GM21360 (cell line): ENCODE data around the gene LARP4.
"Not testable (repeated sequence)": the region's sequence is repeated elsewhere in the genome, so short reads cannot be mapped to it uniquely, and the experiment has no call there.

Experiments
- ATAC-seq: cut with Tn5 transposase; IDR thresholded peaks from one replicate; pipeline ENCODE4 v1.9.1; 2021; ENCODE audit warnings: mild to moderate bottlenecking, moderate library complexity; ENCODE audit not compliant: unreplicated experiment

LARP4 gene

DNA sequence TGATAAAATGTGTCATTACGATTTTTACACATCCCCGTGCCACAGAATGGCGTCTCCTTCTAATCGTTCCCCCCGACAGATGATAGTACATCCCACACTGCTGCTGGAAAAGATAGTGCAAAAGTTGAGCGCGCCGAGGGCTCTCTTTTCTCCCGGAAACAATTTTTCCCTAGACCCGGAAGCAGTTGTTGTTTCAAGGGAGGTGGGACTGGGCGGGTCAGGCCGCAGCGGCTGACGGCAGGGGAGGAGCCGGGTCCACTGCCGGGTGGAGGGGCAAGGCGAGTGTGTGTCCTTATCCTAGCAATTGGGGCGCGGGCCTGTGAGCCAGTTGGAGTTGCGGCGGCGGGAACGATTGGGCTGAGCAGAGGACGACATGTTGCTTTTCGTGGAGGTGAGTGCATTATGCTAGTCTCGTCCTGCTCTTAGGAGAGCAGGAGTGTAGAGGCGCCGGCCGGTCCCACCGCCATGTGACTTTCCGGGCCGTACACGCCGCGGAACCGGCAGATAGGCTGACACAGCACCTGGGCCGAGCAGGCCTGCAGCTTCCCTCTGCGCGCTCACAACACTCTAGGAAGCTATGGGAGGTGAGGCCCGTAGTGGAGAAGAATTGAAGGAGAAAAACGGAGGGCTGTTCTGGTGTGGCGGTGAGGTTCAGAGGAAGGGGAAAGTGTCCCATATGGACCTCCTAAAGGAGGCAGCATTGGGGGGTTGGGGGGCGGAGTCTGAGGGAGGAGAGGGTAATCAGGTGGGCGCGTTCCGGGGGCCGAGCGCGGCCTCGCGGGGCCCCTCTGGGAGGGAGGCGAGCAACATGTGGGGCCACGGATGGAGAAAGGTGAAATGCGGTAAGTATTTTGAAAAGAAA lies at the start of gene LARP4:
Gene LARP4 (plus strand): TSS at position 248 of the 862 bp plus-strand sequence. CDS start 126 bp downstream, at position 374.
- peak; percentile 90 for ATAC-seq

GRCh38 chr12:50351120-50352043 lies 49.3 kb upstream of the LARP4 start:
- no peak for ATAC-seq

DNA sequence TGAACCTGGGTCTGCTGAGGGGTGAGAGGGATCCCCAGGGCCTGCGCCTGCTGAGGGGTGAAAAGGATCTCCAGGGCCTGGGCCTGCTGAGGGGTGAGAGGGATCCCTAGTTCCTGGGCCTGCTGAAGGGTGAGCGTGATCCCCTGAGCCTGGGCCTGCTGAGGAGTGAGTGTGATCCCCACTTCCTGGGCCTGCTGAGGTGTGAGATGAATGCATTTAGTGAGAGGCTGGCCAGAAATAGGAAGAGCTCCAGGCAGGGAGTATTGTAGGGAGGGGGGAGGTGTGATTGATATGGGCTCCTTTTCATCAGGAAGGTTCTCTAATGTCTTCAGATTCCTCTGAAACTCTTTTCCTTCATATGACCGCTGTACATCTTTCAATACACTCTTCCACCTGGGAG lies 47.3 kb upstream of the LARP4 start:
- no peak for ATAC-seq

DNA sequence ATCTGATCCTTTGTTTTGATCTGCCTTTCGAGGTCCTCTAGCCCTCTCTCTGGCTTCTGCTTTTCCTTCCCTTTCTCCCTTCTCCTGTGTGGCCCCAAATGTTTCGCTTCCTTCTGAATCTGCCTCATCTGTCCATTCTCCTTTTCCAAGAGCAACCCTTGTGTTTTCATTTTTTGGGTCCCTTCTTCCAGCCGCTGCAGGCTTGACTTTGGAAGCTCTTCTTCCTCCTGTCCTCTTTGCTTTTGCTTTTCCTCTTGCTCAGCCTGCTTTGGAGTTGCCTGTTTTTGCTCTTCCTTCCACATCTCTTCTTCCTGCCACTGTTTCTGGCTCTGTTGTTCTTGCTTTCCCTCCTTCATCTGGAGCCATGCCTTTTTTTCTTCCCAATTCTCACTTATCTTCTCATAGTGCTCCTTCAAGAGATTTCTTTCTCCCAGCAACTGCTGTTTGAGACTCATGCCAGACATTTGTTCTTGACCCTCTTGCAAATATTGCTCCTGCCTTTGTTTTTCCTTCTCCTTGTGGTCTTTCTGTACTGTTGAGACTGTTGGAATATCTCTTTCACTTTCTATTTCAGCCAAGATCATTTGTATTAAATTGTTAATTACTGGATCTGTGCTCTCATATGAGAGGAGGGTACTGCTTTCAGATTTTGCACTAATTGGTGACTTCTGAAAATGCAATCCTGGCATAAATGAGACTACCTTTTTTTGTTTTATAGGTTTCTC lies 46.7 kb upstream of the LARP4 start:
- no peak for ATAC-seq

DNA sequence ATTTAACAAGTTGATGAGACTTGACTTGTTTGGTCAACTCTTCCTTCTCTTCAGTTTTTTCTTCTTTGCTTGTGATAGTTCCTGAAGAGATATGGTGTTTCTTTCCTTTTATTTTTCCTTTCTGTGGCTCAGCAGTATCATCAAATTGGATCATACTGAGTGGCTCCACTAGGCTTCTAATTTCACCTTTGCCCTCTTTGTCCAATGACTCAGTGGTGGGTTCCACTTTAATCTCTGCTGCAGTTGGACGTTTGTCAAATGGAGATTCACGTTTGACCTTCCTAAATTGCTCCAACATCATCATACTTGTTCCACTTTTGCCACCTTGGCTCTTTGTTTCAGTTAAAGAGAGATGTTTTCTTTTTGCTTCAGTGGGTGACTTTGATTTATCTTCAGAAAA lies 45.8 kb upstream of the LARP4 start:
- ATAC-seq: no peak

GRCh38 chr12:50355365-50355764 lies 45.3 kb upstream of the LARP4 start:
- ATAC-seq: no peak

DNA sequence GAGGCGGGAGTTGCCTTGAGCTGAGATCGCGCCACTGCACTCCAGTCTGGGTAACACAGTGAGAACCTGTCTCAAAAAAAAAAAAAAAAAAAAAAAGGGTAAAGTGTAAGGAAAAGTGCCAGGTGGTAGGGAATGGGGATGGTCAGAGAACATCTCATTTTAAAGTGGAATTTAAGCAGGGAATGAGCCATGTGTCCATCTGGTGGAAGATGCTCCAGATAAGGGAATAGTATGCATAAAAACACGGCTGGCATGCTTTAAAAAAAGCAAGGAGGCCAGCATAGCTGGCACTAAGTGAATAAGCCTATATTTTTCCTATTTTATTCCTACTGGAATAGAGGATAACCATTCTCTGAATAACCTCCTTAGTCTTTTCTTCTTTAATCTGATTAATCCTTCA lies 38.0 kb upstream of the LARP4 start:
- no peak for ATAC-seq

DNA sequence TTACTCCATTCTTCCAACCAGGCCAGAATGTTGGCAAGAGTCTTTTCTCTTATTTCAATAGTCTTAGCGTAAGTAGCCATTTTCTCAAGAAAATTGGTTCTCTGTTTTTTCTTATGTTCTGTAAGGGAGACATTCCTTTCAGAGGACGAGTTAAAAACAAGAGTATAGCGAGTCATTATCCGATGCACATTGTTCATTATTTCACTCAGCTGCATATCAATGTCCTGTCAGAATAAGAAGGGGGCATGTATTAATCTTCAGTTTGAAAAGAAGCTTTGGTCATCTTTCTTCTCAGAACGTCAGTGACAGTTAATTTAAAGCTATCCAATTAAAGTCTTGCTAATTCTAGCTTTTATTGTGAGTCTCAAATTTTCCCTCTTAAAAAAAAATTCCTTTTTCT lies 37.5 kb upstream of the LARP4 start:
- ATAC-seq: no peak

GRCh38 chr12:50365709-50366406 lies 34.8 kb upstream of the LARP4 start:
- no peak for ATAC-seq

- not testable (repeated sequence) for ATAC-seq
Observed at GRCh38 chr12:50370672-50371071, 30.0 kb upstream of the LARP4 start.

GRCh38 chr12:50375802-50376201 lies 24.9 kb upstream of the LARP4 start:
- no peak for ATAC-seq

GRCh38 chr12:50380761-50381325 lies 19.8 kb upstream of the LARP4 start:
- no peak for ATAC-seq

DNA sequence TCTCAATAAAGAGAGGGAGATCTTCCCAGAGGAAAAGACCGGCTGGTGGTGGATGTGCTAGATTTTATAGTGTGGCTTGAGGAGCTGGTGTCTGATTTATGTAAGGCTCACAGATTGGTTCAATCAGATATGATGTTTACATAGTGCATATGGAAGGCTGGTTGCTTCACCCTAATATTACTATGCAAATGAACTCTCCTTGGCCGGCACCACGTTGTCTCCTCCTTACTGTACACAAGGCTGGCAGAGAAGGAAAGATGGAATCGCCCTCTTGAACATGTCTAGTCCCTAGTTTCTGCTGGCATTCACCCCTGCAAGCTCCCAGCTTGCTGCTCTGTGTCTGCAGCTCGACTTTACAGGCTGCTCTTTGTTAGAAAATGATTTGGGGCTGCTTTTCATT lies 13.2 kb upstream of the LARP4 start:
- ATAC-seq: no peak

- no peak for ATAC-seq
Observed at GRCh38 chr12:50387972-50388478, 12.7 kb upstream of the LARP4 start.

DNA sequence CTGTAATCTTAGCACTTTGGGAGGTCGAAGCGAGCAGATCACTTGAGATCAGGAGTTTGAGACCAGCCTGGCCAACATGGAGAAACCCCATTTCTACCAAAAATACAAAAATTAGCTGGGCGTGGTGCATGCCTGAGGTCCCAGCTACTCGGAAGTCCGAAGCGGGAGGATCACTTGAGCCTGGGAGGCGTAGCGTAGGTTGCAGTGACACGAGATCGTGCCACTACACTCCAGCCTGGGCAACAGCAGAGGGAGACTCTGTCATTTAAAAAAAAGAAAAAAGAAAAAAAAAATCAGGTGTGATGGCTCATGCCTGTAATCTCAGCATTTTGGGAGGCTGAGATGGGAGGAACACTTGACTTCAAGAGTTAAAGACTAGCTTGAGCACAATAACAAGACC lies 11.9 kb upstream of the LARP4 start:
- ATAC-seq: not testable (repeated sequence)

DNA sequence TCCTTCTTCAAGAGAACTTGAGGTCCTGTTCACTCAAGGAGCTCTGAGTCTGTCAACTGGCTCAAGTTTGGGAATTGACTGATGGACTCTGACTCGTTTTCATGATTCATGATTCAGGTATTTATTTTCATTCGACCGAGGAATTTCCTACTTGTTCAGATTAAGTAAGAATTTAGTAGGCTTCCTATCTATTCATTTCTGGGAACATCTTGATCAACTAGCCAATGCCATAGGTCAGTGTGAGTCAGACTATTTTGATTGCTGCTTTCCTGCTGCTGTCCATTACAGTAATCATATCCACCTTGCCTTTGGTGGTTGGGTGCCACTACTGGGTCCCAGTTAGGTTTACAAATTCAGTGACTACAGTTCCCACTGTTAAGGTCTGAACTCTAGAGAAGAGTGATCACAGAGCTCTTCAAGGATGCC lies 10.4 kb upstream of the LARP4 start:
- no peak for ATAC-seq

GRCh38 chr12:50394469-50395029 lies 6.1 kb upstream of the LARP4 start:
- no peak for ATAC-seq

DNA sequence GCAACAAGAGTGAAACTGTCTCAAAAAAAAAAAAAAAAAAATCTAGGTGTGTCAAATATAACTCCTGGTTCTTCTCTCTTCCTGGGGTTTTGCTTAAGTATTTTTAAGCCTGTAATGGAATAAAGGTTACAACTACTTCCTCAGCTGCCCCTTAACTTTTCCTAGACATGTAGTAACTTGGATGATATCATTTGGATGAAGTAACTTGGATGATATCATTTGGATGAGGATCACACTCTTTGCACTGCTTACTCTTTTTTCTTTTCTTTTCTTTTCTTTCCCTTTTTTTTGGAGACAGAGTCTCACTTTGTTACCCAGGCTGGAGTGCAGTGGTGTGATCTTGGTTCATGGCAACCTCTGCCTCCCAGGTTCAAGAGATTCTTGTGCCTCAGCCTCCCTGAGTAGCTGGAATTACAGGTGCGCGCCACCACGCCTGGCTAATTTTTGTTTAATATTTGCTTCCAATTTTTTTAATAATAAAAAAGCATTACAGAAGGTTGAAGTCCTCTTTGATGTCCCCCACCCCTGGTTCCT lies 3.5 kb upstream of the LARP4 start:
- no peak for ATAC-seq

DNA sequence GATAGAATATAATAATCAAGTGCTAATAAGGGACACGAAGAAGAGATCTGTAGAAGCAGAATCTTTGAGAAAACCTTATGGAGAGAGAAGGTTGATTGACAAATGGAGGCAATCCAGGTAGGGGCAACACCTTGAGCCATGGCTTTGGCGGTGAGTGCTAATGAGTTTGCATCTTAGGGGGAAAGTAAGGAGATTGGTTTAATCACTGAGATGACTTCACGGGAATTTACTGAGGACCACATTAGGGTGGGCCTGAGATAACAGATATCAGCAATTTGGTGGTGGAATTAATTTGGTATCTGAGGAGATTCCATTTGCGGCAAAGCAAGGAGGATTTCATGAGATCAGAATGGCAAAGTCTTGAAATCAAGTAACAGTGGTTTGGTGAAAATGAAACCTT lies 1.8 kb upstream of the LARP4 start:
- no peak for ATAC-seq
